Kidney (tissue), 22 donors: Measurements from ENCODE around the gene HUS1B. TPM values are rescaled to one million over a fixed set of nuclear protein-coding genes. Genes with fewer than 3 reads are reported as not detected.
A peak's percentile ranks its signal among the peaks of the same experiment; 100 is the strongest.

Experiments
- DNase-seq, 5 donors: peaks; one replicate each; pipeline ENCODE4 v3.0.0-alpha.2; 2013 to 2020
- FAIRE-seq: peaks from 2 replicates; lab custom pipeline; 2012; peaks lifted over from hg19 to GRCh38; lab: Jason Lieb, UNC
- H3K27ac ChIP-seq, 2 donors: one replicate each; pipeline ENCODE4 v1.7.0; 2013; ENCODE audit warnings: low read depth in 2 of 2, low read length in 2 of 2, inconsistent platforms in 1 of 2
- H3K27me3 ChIP-seq: one replicate; pipeline ENCODE4 v1.7.1; 2013; ENCODE audit warnings: low read length, inconsistent platforms; ENCODE audit not compliant: control insufficient read depth, insufficient read depth
- H3K36me3 ChIP-seq, 3 donors: one replicate each; pipeline versions ENCODE4 v1.7.0 to v1.7.1; 2013; ENCODE audit warnings: low read length in 3 of 3, control low read depth in 1 of 3, inconsistent platforms in 1 of 3; ENCODE audit not compliant: insufficient read depth in 3 of 3, control insufficient read depth in 2 of 3
- H3K4me1 ChIP-seq, 3 donors: one replicate each; pipeline versions ENCODE4 v1.7.0 to v1.7.1; 2013; ENCODE audit warnings: low read length in 3 of 3, inconsistent platforms in 1 of 3, low read depth in 1 of 3; ENCODE audit not compliant: control insufficient read depth in 2 of 3, insufficient read depth in 2 of 3
- H3K4me3 ChIP-seq, 3 donors: one replicate each; pipeline versions ENCODE4 v1.7.0 to v1.8.1; 2013; ENCODE audit warnings: low read length in 3 of 3, control low read depth in 1 of 3, inconsistent platforms in 1 of 3
- H3K9ac ChIP-seq, 3 donors: one replicate each; pipeline versions ENCODE4 v1.7.0 to v1.7.1; 2013; ENCODE audit warnings: low read length in 3 of 3, control low read depth in 1 of 3, inconsistent platforms in 1 of 3
- H3K9me3 ChIP-seq, 3 donors: one replicate each; pipeline versions ENCODE4 v1.7.0 to v1.7.1; 2013; ENCODE audit warnings: low read length in 3 of 3, control low read depth in 1 of 3, inconsistent platforms in 1 of 3; ENCODE audit not compliant: control insufficient read depth in 2 of 3, insufficient read depth in 1 of 3
- CTCF ChIP-seq: IDR thresholded peaks from 3 replicates; pipeline ENCODE4 v1.5.1; 2012; ENCODE audit warnings: mild to moderate bottlenecking, moderate library complexity, borderline replicate concordance; ENCODE audit not compliant: insufficient read depth; ENCODE audit errors: extremely low read depth
- intact Hi-C: fragments of 100-400 bp; cut with DNase I; formaldehyde crosslinking; loops from one replicate; pipeline ENCODE4 v1.11.1; 2022
- long read RNA-seq, 10 donors: library from polyadenylated mRNA in 1 of 10; unstranded in 1 of 10; transcript quantifications; one replicate each; pipeline ENCODE4 v2.0.0 and lab custom pipeline, GENCODE V29; 2021 to 2026
- polyA plus RNA-seq: library from polyadenylated mRNA; stranded (reverse); fragments of 350-450 nt; fragmentation: Illumina TruSeq; extraction: RNeasy Lipid Tissue Mini Kit (QIAGEN cat#74804); gene quantifications from one replicate; pipeline ENCODE4 v1.2.3, GENCODE V29; 2014; ENCODE audit warnings: low read depth, low replicate concordance; ENCODE audit not compliant: insufficient read depth
- total RNA-seq: library from RNA; stranded (reverse); fragmentation: NEBNext Ultra II Directional; extraction: Animal tissue kit (Norgen Biotek cat#: 25700); gene quantifications from one replicate; pipeline ENCODE4 v1.2.1, GENCODE V29; 2021
- donor health status: control.
- donor health status: control.
- donor health status: control.
- donor health status: control.
- donor health status: control.
- donor health status: DM: yes; HTN: yes; CAD: no.
- donor health status: Normal renal cell carcinoma (clear cell type).

The HUS1B gene
- 1.2 TPM for total RNA-seq
- polyA plus RNA-seq = not detected
- long read RNA-seq, donor 1 = 0 reads
- long read RNA-seq, donor 2 = 0 reads
- long read RNA-seq, donor 3 = 0 reads
- long read RNA-seq, donor 4 = 0 reads
- long read RNA-seq, donor 5 = 0 reads
- long read RNA-seq, donor 6 = 0 reads
- long read RNA-seq, donor 7 = 0 reads
- long read RNA-seq, donor 8, partial matches to known transcripts = 0 of 1 reads
- long read RNA-seq, donor 8, other reads (novel, unspliced or antisense) = 0 of 1 reads
- long read RNA-seq, donor 9 = 0 reads
- long read RNA-seq, donor 10, partial matches to known transcripts = 0 of 1 reads
- long read RNA-seq, donor 10, other reads (novel, unspliced or antisense) = 0 of 1 reads

DNA sequence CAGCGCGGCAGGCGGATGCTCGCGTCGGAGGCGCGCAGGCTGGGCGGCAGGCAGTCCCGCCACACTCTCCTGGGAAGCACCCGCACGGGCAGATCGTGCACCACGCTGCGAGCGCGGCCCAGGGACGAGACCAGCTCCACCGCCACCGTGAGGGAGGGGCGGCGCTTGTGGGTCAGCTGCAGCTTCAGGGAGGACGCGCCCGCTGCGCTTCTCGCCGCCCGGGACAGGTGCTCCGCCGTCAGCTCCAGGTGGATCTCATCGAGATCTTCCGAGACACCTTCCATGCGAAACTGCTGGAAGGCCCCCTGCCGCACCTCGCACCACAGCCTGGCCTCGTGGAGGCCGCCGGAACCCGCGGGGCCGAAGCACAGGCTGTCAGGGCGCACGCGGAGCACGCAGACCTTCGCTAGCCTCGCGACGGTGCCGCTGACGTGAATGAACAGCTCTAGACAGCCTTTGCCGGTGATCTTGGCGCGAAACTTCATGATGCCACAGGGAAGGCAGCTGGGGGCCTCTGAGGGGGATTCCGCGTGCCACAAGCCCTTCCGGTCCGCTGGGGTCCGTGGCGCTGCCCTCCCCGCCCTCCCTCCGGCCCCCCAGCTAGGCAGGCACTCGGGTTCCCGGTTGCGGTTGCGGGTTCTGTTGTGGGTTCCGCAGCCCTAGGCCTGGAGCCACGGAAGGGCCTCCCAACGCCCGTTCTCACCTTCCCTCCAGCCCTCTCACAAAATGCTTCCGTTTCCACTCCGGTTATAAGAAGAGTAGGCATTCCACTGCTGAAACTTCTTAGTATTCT is at the start of gene HUS1B:
TSS of gene HUS1B (minus strand) at position 641 of the 793 bp plus-strand sequence. CDS start at position 485, 156 bp downstream.
- no peaks in the 10 kb centered on the region for H3K27me3 ChIP-seq
- no peak within 1 kb of the TSS for H3K4me3 ChIP-seq
- H3K36me3 ChIP-seq = no peaks in the 10 kb centered on the region
- no peak for FAIRE-seq
- H3K27ac ChIP-seq = no peak within 1 kb of the TSS
- peak in 1 of 5 donors; percentile 69 for DNase-seq
- H3K9ac ChIP-seq = no peak within 1 kb of the TSS
- intact Hi-C loops = no loop called here
- H3K4me1 ChIP-seq = no peaks in the 10 kb centered on the region
- TF ChIP-seq CTCF = no peak
- H3K9me3 ChIP-seq = peaks cover 0 to 10% (median 0%) of the 10 kb centered on the region in 3 donors

- TF ChIP-seq CTCF = no peak
- FAIRE-seq = no peak
- Histone ChIP-seq H3K27ac (no peak overlapping the region), H3K9me3 (peaks cover 0 to 2% (median 0%) of the 10 kb centered on the region in 3 donors), H3K27me3 (peaks cover 33% of the 10 kb centered on the region), H3K36me3 (no peaks in the 10 kb centered on the region), H3K9ac (no peak overlapping the region), H3K4me3 (no peak overlapping the region), H3K4me1 (no peaks in the 10 kb centered on the region)
- DNase-seq = no peak
- intact Hi-C loops = no loop called here
Observed at GRCh38 chr6:706146-706545, 49.2 kb upstream of the HUS1B start.

DNA sequence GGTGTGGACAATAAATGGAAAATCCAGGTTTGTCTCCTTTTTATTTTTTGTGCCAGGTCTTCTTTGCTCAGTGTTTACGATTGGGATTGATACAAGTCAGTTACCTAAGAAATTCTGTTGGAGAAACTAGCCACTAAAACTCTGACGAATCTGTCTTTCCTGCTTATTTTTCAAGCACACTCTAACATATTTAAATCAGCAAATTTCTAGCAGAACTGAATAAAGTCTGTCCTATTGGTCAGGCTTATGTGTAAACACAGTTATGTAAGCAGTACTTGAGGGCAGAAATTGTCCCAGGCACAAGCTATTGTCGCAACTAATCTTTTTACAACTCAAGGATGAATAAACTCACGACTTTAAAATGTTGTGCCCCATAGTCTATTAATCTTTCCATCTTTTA is 48.1 kb upstream of the HUS1B start:
- Histone ChIP-seq H3K4me1 (no peaks in the 10 kb centered on the region), H3K27me3 (peaks cover 25% of the 10 kb centered on the region), H3K36me3 (no peaks in the 10 kb centered on the region), H3K9me3 (peaks cover 0 to 2% (median 0%) of the 10 kb centered on the region in 3 donors), H3K4me3 (no peak overlapping the region), H3K27ac (no peak overlapping the region), H3K9ac (no peak overlapping the region)
- intact Hi-C loops = no loop called here
- TF ChIP-seq CTCF = no peak
- DNase-seq = no peak
- no peak for FAIRE-seq
